GM19463 (cell line): ENCODE data around the gene NMT1.
"Not testable (repeated sequence)": the region's sequence is repeated elsewhere in the genome, so short reads cannot be mapped to it uniquely, and the experiment has no call there.

Experiments used
- ATAC-seq: cut with Tn5 transposase; IDR thresholded peaks from one replicate; pipeline ENCODE4 v1.9.1; 2021; ENCODE audit warnings: mild to moderate bottlenecking, moderate library complexity; ENCODE audit not compliant: unreplicated experiment

NMT1 gene

GRCh38 chr17:45035848-45036247 lies 25.3 kb upstream of the NMT1 start:
- ATAC-seq: no peak

- no peak for ATAC-seq
Measured at GRCh38 chr17:45036691-45037090, 24.4 kb upstream of the NMT1 start.

DNA sequence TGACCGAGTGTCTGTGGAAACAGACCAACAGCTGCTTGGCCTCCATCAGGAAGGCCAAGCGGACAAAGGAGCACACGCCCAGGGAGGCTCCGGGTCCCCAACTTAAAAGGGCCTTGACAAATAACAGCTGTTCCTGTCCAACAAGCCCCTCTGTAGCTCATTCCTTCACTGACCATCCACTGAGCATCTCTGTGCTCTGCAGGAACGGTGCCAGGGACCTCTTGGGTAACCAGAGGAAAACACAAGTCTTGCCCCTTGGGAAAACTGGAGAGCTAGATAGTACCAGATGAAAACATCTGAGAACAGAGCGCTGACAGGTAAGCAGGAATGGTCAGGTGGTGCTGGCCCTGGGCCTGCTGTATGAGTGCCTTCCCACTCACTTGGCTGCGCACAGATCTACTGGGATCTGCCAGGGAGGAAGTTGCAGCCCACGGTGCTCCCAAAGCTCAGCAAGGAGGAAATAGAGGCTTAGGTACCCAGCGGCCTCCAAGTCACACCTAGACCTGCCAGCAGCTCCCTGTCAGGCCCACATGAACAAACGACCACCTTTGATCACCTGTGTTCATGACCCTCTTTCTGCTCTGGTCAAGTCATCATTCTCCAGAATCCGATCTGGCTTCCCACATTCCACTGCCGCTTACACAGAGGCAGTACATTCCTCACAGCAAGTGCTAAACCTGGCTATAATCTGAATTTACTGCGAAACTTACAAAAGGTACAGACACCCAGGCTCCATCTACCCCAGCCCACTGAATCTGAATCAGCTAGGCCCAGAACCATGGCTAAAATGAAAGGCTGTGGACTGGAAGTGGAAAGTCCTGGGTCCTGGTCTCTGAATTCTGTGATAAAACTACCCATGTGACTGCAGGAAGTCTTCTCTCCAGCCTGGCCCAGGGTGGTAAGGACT lies 22.1 kb upstream of the NMT1 start:
- no peak for ATAC-seq

DNA sequence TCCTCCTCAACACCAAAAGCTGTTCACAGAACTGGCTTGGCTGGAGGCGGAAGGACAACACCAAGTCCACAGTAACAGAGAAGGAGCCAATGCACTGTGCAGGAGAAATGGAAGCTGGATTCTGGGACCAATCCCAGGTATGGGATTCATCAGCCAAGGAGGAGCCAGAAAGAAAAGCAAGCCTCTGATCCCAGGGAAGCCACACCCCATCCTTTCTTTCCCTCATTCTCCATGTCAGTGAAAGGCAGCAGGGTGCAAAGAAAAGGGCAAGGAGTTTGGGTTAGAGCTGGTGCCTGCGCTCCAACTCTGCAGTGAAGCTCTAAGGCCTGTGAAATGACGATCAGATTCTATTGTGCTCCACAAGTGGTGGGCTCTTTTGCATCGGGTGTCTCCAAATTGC lies 20.7 kb upstream of the NMT1 start:
- no peak for ATAC-seq

- ATAC-seq: no peak
Measured at GRCh38 chr17:45042346-45043120, 18.6 kb upstream of the NMT1 start.

- ATAC-seq: no peak
Measured at GRCh38 chr17:45043813-45044540, 17.1 kb upstream of the NMT1 start.

DNA sequence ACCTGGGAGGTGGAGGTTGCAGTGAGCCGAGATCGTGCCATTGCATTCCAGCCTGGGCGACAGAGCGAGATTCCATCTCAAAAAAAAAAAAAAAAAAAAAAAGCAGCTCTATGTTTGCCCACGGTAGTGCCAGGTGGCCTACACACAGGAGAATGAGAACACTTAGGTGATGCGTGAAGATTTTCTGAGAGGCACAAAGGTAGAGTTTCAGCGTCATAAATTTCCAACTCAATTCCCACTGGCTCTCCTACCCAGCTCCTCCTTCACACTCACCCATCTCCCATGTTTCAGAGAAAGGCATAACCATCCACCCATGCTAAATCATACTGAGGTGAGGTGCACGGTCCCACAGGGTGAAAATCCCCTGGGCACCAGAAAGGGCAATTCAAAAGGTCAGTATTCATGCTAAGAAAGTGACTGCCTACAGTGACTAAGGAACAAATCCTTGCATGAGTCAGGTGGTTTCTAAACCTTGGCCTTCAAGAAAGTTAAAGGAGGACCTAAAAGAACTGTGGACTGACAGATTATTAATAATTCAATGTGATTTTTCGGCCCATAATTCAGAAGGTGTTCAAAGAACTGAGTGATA lies 14.5 kb upstream of the NMT1 start:
- ATAC-seq: no peak

GRCh38 chr17:45048795-45049563 lies 12.1 kb upstream of the NMT1 start:
- no peak for ATAC-seq

GRCh38 chr17:45050481-45051059 lies 10.5 kb upstream of the NMT1 start:
- ATAC-seq: no peak

DNA sequence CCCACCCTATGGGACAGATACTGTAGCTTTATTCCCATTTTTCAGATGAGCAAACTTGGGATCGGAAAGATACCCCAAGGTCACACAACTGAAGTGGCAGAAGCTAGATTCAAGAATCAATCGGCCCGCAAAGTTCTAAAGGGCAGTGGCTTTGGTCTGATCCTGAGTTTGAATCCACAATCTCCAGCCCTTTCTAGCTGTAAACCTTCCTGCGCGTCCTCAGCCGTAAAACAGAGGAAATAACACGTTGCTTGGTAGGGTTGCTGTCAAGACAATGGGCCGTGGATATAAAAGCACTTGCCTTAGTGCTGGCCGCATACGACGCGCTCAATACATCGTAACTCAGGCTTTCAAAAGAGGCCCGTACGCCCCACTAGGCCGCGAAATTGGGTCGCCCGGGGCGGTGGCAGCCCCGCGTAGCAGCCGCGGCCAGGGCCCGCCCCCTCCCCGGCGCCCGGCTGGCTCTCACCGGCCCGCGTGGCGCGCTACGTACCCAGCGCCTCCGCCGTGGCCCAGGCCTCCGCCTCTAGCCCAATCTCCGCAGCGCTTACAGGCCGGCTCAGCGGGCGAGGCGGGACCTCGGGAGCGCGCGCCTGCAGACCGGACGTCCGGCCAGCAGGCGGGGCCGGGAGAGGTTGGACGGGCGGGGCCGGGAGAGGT lies 9.9 kb upstream of the NMT1 start, which contains the start of gene DCAKD:
Gene DCAKD, minus strand, starts transcription at position 573 of the 660 bp plus-strand sequence. CDS start 16,747 bp downstream, outside the sequence.
- peak; percentile 97 for ATAC-seq

DNA sequence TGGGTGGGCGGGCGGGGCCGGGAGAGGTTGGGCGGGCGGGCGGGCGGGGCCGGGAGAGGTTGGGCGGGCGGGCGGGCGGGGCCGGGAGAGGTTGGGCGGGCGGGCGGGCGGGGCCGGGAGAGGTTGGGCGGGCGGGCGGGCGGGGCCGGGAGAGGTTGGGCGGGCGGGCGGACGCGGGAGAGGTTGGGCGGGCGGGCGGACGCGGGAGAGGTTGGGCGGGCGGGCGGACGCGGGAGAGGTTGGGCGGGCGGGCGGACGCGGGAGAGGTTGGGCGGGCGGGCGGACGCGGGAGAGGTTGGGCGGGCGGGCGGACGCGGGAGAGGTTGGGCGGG lies 9.4 kb upstream of the NMT1 start:
- not testable (repeated sequence) for ATAC-seq

- ATAC-seq: no peak
Measured at GRCh38 chr17:45052052-45052772, 8.9 kb upstream of the NMT1 start.

GRCh38 chr17:45060382-45060796 lies 728 bp upstream of the NMT1 start:
- no peak for ATAC-seq

GRCh38 chr17:45061606-45062205 lies 589 bp downstream of the NMT1 start:
- no peak for ATAC-seq

DNA sequence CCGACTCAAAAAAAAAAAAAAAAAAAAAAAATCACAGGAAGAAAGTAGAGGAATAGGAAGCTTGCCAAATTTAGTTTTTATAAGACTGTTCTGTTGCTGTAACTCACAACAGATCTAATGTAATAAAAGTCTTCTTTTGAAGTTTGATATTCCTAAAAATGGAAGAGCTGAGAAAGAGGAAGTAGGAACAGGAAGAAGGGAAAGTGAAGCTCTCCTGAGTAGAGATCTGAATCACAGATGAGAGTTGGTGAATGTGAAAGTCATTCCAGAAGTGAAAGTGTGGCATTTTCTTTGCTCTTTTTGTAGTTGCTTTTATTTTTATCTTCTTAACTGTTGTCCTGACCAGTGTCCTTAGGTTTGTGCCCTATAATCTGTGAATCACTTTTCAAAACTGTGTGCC lies 2.1 kb downstream of the NMT1 start:
- no peak for ATAC-seq

DNA sequence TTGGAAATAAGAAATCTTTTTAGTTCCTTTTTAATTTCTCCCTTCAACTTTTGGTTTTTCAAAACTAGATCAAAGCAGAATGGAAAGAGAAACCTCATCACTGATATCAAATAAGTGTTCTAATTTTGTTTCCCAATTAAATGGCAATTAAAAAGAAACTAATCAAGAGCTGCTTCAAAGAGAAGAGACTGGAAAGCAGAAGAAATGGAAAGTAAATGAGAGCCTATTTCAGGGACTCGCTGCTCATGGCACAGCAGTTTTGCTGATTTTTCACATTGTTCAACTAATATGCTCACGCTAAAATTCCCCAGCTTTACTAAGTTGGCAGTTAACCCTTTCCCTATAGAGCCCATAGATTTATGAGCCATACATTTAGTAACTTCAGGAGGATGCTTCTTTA lies 6.5 kb downstream of the NMT1 start:
- ATAC-seq: no peak

GRCh38 chr17:45070001-45070400 lies 8.9 kb downstream of the NMT1 start:
- ATAC-seq: no peak

DNA sequence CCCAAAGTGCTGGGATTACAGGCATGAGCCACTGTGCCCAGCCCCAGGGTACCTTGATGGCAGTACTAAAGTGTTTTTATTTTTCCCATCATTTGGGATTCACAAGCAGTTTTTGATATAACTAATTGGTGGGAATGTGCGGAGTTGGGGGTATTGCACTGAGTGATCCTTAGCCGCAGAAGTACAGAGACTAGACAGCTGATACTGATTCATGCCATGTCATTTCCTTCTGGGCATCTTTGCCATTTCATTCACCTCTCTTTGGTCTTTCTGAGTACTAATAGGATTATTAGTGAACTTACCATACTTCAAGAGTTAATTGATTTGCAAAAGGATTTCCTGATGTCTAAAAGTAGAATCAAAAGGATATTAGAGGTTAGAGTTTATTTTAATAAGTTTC lies 9.7 kb downstream of the NMT1 start:
- no peak for ATAC-seq
